ENCODE data around the gene GPHA2. TPM values are rescaled to one million over a fixed set of nuclear protein-coding genes. Genes with fewer than 3 reads are reported as not detected.

The GPHA2 gene
- total RNA-seq, 2 experiments from 2014 or later: not detected

- ATAC-seq (no peak), DNase-seq (no peak)
- Mint-ChIP-seq H3K4me3 (no peak overlapping the region), H3K4me1 (ENCODE audit: low read depth) (no peaks in the 10 kb centered on the region), H3K27ac (no peak overlapping the region), H3K36me3 (ENCODE audit: low read depth) (no peaks in the 10 kb centered on the region), H3K27me3 (ENCODE audit: low read depth) (peaks cover 6% of the 10 kb centered on the region), H3K9me3 (ENCODE audit: insufficient read depth) (no peaks in the 10 kb centered on the region)
- POLR2A ChIA-PET: no interaction called here
- CTCF ChIA-PET: no interaction called here
Observed at GRCh38 chr11:64951529-64951928, 15.8 kb upstream of the GPHA2 start.

GRCh38 chr11:64947208-64947814 is 11.6 kb upstream of the GPHA2 start:
- Mint-ChIP-seq H3K27me3 (ENCODE audit: low read depth) (peaks cover 20% of the 10 kb centered on the region), H3K9me3 (ENCODE audit: insufficient read depth) (no peaks in the 10 kb centered on the region), H3K4me1 (ENCODE audit: low read depth) (no peaks in the 10 kb centered on the region), H3K36me3 (ENCODE audit: low read depth) (no peaks in the 10 kb centered on the region), H3K27ac (no peak overlapping the region), H3K4me3 (no peak overlapping the region)
- DNase-seq (no peak), ATAC-seq (no peak)
- CTCF ChIA-PET: no interaction called here
- POLR2A ChIA-PET: no interaction called here

- CTCF ChIA-PET: no interaction called here
- no peaks in the 10 kb centered on the region for H3K9me3 Mint-ChIP-seq (ENCODE audit: insufficient read depth)
- POLR2A ChIA-PET: interaction anchor here (0.6 kb wide), 1 partner anchor 210 kb away, joined by 3 read pairs; no protein-coding TSS in a partner anchor
- no peak overlapping the region for H3K27ac Mint-ChIP-seq
- no peak overlapping the region for H3K4me3 Mint-ChIP-seq
- H3K36me3 Mint-ChIP-seq (ENCODE audit: low read depth): peaks cover 4% of the 10 kb centered on the region
- peaks cover 4% of the 10 kb centered on the region for H3K27me3 Mint-ChIP-seq (ENCODE audit: low read depth)
- no peaks in the 10 kb centered on the region for H3K4me1 Mint-ChIP-seq (ENCODE audit: low read depth)
- DNase-seq: no peak
- no peak for ATAC-seq
Observed at GRCh38 chr11:64936539-64936938, 846 bp upstream of the GPHA2 start.

GRCh38 chr11:64934682-64935358 is 873 bp downstream of the GPHA2 start:
- POLR2A ChIA-PET: no interaction called here
- CTCF ChIA-PET: interaction anchor here (1.0 kb wide), 1 partner anchor 87 kb away, joined by 3 read pairs; no protein-coding TSS in a partner anchor
- Mint-ChIP-seq H3K27me3 (ENCODE audit: low read depth) (no peaks in the 10 kb centered on the region), H3K36me3 (ENCODE audit: low read depth) (peaks cover 13% of the 10 kb centered on the region), H3K9me3 (ENCODE audit: insufficient read depth) (no peaks in the 10 kb centered on the region), H3K27ac (no peak overlapping the region), H3K4me3 (no peak overlapping the region), H3K4me1 (ENCODE audit: low read depth) (no peaks in the 10 kb centered on the region)
- no peak for DNase-seq
- no peak for ATAC-seq

GRCh38 chr11:64933935-64934681 is 1.6 kb downstream of the GPHA2 start:
- Mint-ChIP-seq H3K9me3 (ENCODE audit: insufficient read depth) (no peaks in the 10 kb centered on the region), H3K36me3 (ENCODE audit: low read depth) (peaks cover 15% of the 10 kb centered on the region), H3K4me1 (ENCODE audit: low read depth) (no peaks in the 10 kb centered on the region), H3K27ac (no peak overlapping the region), H3K27me3 (ENCODE audit: low read depth) (no peaks in the 10 kb centered on the region), H3K4me3 (no peak overlapping the region)
- no peak for ATAC-seq
- no peak for DNase-seq
- ChIA-PET POLR2A (no interaction called here), CTCF (interaction anchor here (1.0 kb wide), 1 partner anchor 86 kb away, joined by 3 read pairs; no protein-coding TSS in a partner anchor)

- no peaks in the 10 kb centered on the region for H3K9me3 Mint-ChIP-seq (ENCODE audit: insufficient read depth)
- ChIA-PET POLR2A (no interaction called here), CTCF (interaction anchor here (0.8 to 1.2 kb wide), 2 partner anchors 10 to 89 kb away, joined by 3 read pairs; partner anchors contain the start of gene CDC42BPG)
- H3K36me3 Mint-ChIP-seq (ENCODE audit: low read depth): peaks cover 15% of the 10 kb centered on the region
- DNase-seq (no peak), ATAC-seq (no peak)
- no peaks in the 10 kb centered on the region for H3K27me3 Mint-ChIP-seq (ENCODE audit: low read depth)
- H3K4me1 Mint-ChIP-seq (ENCODE audit: low read depth): no peaks in the 10 kb centered on the region
- no peak overlapping the region for H3K4me3 Mint-ChIP-seq
- no peak overlapping the region for H3K27ac Mint-ChIP-seq
Observed at GRCh38 chr11:64933213-64933934, 2.3 kb downstream of the GPHA2 start.

GRCh38 chr11:64932324-64932723 is 3.4 kb downstream of the GPHA2 start:
- no peak overlapping the region for H3K27ac Mint-ChIP-seq
- no peaks in the 10 kb centered on the region for H3K27me3 Mint-ChIP-seq (ENCODE audit: low read depth)
- POLR2A ChIA-PET: no interaction called here
- peaks cover 17% of the 10 kb centered on the region for H3K36me3 Mint-ChIP-seq (ENCODE audit: low read depth)
- H3K4me1 Mint-ChIP-seq (ENCODE audit: low read depth): no peaks in the 10 kb centered on the region
- ATAC-seq (no peak), DNase-seq (no peak)
- no peaks in the 10 kb centered on the region for H3K9me3 Mint-ChIP-seq (ENCODE audit: insufficient read depth)
- CTCF ChIA-PET: interaction anchor here (1.2 kb wide), 1 partner anchor 11 kb away, joined by 3 read pairs; no protein-coding TSS in a partner anchor
- no peak overlapping the region for H3K4me3 Mint-ChIP-seq

GRCh38 chr11:64931290-64931689 is 4.4 kb downstream of the GPHA2 start:
- H3K27ac Mint-ChIP-seq: no peak overlapping the region
- ChIA-PET CTCF (interaction anchor here (1.1 kb wide), 1 partner anchor 14 kb away, joined by 3 read pairs; no protein-coding TSS in a partner anchor), POLR2A (no interaction called here)
- no peak overlapping the region for H3K4me3 Mint-ChIP-seq
- no peak for DNase-seq
- no peaks in the 10 kb centered on the region for H3K27me3 Mint-ChIP-seq (ENCODE audit: low read depth)
- no peaks in the 10 kb centered on the region for H3K4me1 Mint-ChIP-seq (ENCODE audit: low read depth)
- H3K36me3 Mint-ChIP-seq (ENCODE audit: low read depth): peaks cover 17% of the 10 kb centered on the region
- ATAC-seq: no peak
- H3K9me3 Mint-ChIP-seq (ENCODE audit: insufficient read depth): no peaks in the 10 kb centered on the region

- Mint-ChIP-seq H3K27ac (no peak overlapping the region), H3K4me3 (no peak overlapping the region), H3K9me3 (ENCODE audit: insufficient read depth) (no peaks in the 10 kb centered on the region), H3K27me3 (ENCODE audit: low read depth) (no peaks in the 10 kb centered on the region), H3K36me3 (ENCODE audit: low read depth) (peaks cover 17% of the 10 kb centered on the region), H3K4me1 (ENCODE audit: low read depth) (peaks cover 2% of the 10 kb centered on the region)
- ChIA-PET CTCF (no interaction called here), POLR2A (no interaction called here)
- DNase-seq: no peak
- no peak for ATAC-seq
Observed at GRCh38 chr11:64930340-64930739, 5.4 kb downstream of the GPHA2 start.

- Mint-ChIP-seq H3K27ac (no peak overlapping the region), H3K27me3 (ENCODE audit: low read depth) (no peaks in the 10 kb centered on the region), H3K36me3 (ENCODE audit: low read depth) (peaks cover 17% of the 10 kb centered on the region), H3K9me3 (ENCODE audit: insufficient read depth) (no peaks in the 10 kb centered on the region), H3K4me3 (no peak overlapping the region), H3K4me1 (ENCODE audit: low read depth) (peaks cover 7% of the 10 kb centered on the region)
- no peak for ATAC-seq
- ChIA-PET POLR2A (interaction anchor here (0.6 kb wide), 1 partner anchor 34 kb away, joined by 6 read pairs; no protein-coding TSS in a partner anchor), CTCF (no interaction called here)
- no peak for DNase-seq
Observed at GRCh38 chr11:64929625-64930024, 6.1 kb downstream of the GPHA2 start.

GRCh38 chr11:64928957-64929356 is 6.7 kb downstream of the GPHA2 start:
- no peaks in the 10 kb centered on the region for H3K27me3 Mint-ChIP-seq (ENCODE audit: low read depth)
- no peak for DNase-seq
- peaks cover 12% of the 10 kb centered on the region for H3K4me1 Mint-ChIP-seq (ENCODE audit: low read depth)
- H3K4me3 Mint-ChIP-seq: no peak overlapping the region
- ATAC-seq: no peak
- POLR2A ChIA-PET: interaction anchor here (0.6 kb wide), 1 partner anchor 34 kb away, joined by 6 read pairs; no protein-coding TSS in a partner anchor
- H3K9me3 Mint-ChIP-seq (ENCODE audit: insufficient read depth): no peaks in the 10 kb centered on the region
- CTCF ChIA-PET: no interaction called here
- H3K36me3 Mint-ChIP-seq (ENCODE audit: low read depth): peaks cover 17% of the 10 kb centered on the region
- H3K27ac Mint-ChIP-seq: no peak overlapping the region
